Measurements from ENCODE around the gene COL19A1.

DNA sequence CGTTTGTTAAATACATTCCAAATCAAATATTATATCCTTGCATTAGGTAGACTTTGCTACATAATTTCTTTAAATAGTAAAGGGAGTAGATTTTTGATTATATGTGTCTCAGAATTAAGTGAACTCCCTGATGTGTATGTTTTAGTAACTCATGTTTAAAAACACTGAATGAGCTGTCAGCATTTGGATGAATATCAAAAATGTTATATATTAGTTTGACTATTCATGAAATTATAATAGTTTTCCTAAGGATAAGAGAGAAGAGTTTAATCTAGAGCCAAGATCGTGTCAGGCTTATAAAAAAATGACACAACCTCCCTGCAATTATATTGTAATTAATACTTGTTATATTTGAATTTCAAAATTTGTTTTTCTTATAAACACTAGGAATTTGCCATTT, 195.2 kb downstream of the COL19A1 start:
- TF ChIP-seq, protein P1, sequence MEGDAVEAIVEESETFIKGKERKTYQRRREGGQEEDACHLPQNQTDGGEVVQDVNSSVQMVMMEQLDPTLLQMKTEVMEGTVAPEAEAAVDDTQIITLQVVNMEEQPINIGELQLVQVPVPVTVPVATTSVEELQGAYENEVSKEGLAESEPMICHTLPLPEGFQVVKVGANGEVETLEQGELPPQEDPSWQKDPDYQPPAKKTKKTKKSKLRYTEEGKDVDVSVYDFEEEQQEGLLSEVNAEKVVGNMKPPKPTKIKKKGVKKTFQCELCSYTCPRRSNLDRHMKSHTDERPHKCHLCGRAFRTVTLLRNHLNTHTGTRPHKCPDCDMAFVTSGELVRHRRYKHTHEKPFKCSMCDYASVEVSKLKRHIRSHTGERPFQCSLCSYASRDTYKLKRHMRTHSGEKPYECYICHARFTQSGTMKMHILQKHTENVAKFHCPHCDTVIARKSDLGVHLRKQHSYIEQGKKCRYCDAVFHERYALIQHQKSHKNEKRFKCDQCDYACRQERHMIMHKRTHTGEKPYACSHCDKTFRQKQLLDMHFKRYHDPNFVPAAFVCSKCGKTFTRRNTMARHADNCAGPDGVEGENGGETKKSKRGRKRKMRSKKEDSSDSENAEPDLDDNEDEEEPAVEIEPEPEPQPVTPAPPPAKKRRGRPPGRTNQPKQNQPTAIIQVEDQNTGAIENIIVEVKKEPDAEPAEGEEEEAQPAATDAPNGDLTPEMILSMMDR (IDR thresholded peaks at IDR 0.05) = no peak
- TF ChIP-seq EP300 (IDR thresholded peaks at IDR 0.05; ENCODE audit: borderline replicate concordance in 1 of 2, low read depth in 1 of 2, low read length in 1 of 2) = no peak
- no peak for TF ChIP-seq TEAD4 (IDR thresholded peaks at IDR 0.05; ENCODE audit: borderline replicate concordance, insufficient read depth)
- no peak for TF ChIP-seq POLR2AphosphoS5 (IDR thresholded peaks at IDR 0.05; ENCODE audit: low read depth, low read length)
- TF ChIP-seq TCF12 (IDR thresholded peaks at IDR 0.05) = no peak
- TF ChIP-seq TAF1 (IDR thresholded peaks at IDR 0.05; ENCODE audit: borderline replicate concordance, low read depth, low read length) = no peak
- TF ChIP-seq MAX (IDR thresholded peaks at IDR 0.05; ENCODE audit: low read depth) = no peak
- no peak for TF ChIP-seq REST (IDR thresholded peaks at IDR 0.05; ENCODE audit: low read depth, low read length)
- no peak for TF ChIP-seq RAD21 (IDR thresholded peaks at IDR 0.05; ENCODE audit: low read length)
- TF ChIP-seq JUND (IDR thresholded peaks at IDR 0.05) = no peak

Data from SK-N-SH (cell line).